Activated CD4-positive, CD25-positive, alpha-beta regulatory T cell treated with anti-CD3 and anti-CD28 coated beads, Interleukin-2, amount 50 U/mL, for 24 hours (primary cell): Measurements from ENCODE around the gene ILF2.
"Not testable (repeated sequence)": the region's sequence is repeated elsewhere in the genome, so short reads cannot be mapped to it uniquely, and the experiment has no call there.

Source experiments
- ATAC-seq, 2 donors: fragments of 150-1000 bp; cut with Tn5 transposase; one replicate each; pipeline ENCODE4 v1.10.0; 2021; ENCODE audit warnings: mild to moderate bottlenecking in 1 of 2, moderate library complexity in 1 of 2

Gene ILF2

DNA sequence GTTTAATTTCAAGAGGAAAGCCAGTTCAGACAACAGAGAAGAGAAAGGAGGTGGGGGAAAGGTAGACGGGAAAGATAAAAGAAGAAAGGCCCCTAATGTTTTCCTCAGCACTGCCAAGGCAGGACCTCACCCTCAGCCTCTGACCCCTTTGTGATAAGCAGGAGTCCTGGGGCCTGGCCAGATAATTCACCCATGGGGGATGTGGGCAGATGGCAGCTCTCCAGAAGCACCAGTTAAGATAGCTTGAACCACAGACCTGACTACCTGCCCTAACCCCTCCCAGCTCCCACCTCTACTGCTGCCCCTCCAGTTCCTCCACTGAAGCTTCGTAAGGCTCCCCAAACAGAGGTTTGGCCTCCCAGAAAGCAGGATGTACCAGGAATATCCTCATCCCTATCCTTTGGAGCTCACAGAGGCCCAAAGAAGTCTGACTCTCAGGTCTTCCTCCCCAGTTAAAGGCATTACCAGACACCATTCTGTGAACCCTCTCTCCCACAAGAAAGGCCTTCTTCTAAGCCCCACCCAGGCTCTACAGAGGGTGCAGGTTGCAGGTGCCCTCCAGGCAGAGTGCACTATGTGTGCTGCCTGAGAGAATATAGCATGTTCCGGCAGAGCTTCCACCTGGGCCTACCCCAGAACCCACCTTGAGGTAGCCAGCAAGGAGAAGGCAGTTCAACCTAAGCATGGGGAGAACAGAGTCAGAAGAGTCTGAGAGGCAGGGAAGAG, 21.5 kb downstream of the ILF2 start:
- peak; percentile 38 to 53 for ATAC-seq

DNA sequence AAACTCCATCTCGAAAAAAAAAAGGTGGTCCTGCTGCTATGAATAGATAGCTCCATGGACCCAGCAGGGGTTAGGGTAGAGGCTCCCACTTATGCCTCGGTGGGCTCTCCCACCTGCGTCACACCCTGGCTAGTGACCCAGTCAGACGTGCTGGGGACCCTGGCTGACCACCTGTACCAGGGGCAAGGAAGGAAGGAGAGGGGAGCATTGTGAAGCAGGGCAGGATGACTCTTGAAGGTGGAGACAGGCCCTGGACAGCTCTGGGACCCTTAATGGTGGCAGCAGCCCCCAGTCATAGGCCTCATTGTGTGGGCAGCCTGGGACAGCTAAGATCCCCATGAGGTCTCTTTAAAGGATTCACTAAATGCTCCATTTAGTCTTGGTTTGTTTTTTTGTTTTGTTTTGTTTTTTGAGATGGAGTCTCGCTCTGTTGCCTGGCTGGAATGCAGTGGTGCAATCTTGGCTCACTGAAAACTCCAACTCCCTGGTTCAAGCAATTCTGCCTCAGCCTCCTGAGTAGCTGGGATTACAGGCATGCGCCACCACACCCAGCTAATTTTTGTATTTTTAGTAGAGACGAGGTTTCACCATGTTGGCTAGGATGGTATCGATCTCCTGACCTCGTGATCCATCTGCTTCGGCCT, 22.7 kb downstream of the ILF2 start:
- ATAC-seq = no peak

DNA sequence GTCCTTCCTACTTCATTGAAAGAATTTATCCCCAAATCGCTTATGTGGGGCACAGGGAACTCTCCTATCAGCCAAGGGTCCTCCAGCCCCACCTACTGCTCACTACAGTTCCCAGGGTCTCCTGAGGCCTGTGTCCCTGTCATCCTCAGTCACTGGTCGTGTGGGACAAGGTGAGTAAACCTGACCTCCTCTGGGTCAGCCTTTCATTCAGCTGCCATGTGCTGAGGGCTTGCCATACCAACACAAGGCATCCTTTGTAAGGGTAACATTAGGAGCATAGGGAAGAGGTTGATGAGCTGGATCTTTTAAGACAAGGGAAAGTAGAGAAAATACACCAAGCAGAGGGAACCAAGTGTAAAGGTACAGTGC, 23.5 kb downstream of the ILF2 start:
- ATAC-seq = no peak

DNA sequence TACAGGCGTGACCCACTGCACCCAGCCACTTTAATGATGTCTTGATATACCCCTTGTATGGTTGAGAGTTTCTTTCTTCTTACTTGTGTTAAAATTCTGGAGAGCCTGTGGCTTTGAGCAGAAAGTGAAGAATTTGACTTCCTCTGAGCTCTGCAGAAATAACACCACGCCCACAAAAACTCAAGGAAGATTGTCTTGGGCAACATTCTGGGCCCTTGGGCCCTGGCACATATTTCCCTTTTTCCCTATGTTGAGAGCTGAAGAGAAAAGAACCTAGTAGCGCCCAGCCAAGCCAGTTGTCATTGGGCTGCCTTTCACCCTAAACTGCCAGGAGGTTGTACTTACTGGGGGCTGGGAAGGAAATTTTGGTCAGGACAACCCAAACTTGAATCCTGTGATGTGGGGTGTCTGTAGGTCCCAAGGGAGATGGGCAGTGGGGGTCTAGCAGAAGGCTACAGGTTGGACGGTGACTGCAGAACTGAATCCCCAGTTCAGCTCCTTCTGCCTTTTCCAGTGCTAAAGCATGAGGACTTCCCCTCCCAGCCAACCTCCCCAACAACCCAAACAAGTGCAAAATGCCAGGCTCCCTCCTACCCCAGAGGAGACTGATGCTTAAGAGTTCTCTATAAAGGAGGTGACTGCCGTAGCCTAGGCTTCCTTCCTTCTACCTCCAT, 24.0 kb downstream of the ILF2 start:
- no peak for ATAC-seq

DNA sequence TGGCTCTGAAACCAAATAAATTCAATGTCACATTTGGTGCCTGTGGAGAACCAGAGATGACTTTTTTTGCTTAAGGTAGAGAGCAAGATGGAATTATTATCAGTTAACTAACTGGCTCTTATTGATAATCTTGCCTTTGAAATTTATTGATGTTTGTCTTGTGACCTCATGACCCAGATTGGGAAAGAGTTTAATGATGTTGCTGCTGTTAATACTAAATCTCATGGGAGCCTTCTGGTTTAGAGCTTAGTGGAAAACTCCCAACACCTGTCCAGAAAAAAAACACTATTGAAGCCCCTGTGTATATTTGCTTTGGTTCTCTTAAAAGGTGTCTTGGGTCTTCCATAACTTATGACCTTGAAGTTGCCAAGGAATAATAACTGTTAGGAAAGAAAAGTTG, 27.0 kb downstream of the ILF2 start:
- ATAC-seq = no peak

DNA sequence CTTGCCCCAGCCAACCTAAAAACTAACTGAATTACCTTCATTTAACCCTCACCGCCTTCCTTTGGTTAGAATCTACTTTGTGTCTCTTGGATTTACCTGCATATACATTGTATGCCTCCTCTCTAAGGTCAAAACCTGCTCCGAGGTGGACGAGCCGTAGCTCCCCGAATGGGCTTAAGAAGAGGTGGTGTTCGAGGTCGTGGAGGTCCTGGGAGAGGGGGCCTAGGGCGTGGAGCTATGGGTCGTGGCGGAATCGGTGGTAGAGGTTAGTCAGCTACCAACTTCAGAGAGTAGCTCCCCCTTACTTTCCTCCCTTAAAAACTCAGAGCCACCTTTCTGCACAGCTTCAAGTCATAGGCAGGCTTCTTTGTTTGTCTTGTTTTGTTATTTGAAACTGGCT, 27.7 kb downstream of the ILF2 start:
- ATAC-seq = no peak

DNA sequence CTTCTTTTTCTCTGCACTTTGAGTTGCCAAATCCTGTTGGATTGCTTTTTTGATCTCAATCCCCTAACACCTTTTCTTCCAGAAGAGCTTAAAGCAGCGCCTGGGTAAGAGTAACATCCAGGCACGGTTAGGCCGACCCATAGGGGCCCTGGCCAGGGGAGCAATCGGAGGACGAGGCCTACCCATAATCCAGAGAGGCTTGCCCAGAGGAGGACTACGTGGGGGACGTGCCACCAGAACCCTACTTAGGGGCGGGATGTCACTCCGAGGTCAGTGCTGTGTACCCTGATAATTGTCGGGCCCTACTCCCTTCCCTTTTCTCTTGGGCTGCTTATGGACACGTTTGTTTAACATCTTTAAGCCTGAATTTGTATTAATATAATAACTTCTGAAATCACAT, 28.6 kb downstream of the ILF2 start:
- ATAC-seq = no peak

DNA sequence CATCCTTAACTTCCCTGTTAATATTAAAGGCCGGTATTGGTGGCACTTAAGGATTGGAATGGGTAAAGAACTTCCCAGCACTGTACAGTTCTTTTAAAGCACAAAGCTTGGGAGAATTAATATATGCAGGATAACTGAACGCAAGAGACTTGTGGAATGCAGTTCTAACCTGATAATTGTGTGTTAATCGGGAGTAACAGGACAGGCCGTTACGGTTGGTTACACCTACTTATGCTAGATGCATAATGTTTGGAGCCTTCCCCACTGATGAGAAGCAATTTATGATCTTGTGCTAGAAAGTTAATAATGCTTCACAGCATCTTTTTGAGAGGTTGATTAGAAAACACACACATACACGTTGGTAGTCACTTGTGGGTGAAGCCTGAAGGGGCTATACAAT, 29.9 kb downstream of the ILF2 start:
- no peak for ATAC-seq

DNA sequence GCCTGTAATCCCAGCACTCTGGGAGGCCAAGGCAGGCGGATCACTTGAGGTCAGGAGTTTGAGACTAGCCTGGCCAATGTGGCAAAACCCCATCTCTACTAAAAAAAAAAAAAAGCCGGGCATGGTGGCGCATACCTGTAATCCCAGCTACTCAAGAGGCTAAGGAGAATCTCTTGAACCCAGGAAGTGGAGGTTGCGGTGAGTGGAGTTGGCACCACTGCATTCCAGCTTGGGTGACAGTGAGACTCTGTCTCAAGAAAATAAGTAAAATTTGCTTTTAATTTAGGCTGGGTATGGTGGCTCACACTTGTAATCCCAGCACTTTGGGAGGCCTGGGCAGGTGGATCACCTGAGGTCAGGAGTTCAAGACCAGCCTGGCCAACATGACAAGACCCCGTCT, 30.6 kb downstream of the ILF2 start:
- not testable (repeated sequence) for ATAC-seq

DNA sequence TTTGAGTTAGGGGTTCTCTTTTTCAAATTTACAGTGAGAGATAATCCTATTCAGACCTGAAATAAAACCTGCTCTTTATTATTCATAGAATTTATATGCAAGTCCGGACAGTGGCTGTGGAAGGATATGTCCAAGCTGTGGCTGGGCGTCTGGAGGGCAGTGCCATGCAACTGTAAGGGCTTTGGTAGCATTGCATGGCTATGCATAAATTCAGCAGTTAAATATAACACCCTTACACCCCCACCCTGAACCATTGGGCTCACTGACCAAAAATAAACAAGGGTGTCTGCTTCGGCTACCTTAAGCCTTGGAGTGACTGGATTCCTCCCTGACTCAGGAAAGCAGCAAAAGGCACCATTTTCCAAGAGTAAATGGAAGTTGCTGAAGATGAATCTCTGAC, 31.5 kb downstream of the ILF2 start:
- no peak for ATAC-seq

DNA sequence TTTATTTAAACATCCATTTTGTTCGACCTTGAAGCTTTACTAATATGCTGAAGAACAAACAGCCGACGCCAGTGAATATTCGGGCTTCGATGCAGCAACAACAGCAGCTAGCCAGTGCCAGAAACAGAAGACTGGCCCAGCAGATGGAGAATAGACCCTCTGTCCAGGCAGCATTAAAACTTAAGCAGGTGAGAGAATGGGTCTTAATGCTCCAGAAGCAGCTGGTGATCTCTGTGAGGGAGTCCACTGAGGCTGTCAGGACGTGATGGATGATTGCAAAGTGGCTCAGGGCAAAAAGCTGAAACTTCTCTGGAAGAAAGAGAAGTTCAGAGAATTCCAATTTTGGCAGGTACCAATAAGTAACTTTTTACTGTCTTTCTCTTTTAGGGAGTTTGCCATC, 32.5 kb downstream of the ILF2 start:
- no peak for ATAC-seq

DNA sequence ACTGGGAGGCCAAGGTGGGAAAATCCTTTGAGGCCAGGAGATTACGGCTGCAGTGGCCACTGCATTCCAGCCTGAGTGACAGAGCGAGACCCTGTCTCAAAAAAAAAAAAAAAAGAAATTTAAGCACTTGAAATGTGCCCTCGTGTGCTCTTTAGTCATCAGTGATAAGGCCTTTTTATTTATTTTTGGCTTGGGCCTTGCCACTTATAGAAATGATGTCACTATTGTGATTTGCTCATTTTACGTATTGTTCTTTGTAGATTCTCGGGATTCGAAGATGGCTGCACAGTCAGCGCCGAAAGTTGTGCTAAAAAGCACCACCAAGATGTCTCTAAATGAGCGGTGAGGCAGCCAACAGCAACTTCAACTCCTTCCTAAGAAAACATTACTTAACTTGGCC, 34.5 kb downstream of the ILF2 start:
- ATAC-seq = no peak

DNA sequence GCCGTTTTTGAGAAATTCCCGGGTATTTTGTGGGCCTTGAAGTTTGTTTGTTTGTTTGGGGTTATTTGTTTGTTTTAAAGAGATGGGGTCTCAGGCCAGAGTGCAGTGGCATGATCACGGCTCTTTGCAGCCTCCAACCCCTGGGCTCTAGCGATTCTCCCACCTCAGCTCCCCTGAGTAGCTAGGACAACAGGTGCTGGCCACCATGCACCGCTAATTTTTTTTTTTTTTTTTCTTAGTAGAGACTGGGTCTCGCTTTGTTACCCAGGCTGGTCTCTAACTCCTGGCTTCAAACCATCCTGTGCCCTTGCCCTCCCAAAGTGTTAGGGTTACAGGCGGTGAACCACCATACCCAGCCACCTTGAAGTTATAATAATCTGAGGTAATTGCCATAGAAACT, 34.9 kb downstream of the ILF2 start:
- no peak for ATAC-seq

DNA sequence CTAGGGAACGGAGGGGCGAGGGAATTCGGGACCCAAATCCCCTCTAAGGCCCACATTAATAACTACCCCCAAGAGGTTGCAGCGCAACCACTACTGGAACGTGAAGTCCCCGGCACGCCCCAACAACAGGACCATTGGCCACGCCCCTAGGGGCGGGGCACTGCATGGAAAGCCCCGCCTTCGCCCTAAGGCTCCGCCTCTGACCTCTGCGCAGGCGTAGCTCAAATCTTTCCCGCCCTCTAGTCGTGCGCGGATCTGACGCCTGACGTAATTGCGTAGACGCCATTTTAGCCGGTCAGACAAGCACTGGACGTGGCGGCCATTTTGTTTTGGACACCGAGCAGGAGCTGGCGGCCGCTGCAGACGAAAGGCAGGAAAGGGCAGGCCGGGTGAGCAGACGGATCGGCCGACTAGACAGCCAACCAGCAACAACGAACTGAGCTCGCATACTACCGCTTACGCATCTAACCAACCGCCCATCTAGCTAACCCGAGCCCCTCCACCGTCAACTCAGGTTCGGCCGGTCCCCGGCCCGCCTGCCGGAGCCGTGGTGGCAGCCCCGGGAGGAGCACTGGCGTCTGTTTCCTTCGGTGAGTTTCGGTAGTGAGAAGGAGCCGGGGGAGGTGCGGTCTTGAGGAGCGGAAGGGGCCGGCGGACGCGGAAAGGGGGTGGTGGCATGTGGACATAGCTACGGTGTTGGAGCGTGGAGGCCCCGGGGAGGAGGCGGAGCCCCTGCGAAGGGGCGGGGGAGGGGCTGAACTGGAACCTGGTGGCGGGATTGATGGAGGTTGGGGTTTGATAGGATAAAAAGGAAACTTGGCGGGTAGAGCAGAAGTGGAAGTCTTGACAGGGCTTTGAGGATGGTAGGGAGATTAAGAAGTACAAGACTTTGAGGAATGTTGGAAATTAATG, 36.8 kb downstream of the ILF2 start, which contains the start of gene CHTOP:
TSS of gene CHTOP (plus strand) at position 313 of the 912 bp plus-strand sequence. CDS start 2,523 bp downstream, outside the sequence.
- peak; percentile 86 to 89 for ATAC-seq

DNA sequence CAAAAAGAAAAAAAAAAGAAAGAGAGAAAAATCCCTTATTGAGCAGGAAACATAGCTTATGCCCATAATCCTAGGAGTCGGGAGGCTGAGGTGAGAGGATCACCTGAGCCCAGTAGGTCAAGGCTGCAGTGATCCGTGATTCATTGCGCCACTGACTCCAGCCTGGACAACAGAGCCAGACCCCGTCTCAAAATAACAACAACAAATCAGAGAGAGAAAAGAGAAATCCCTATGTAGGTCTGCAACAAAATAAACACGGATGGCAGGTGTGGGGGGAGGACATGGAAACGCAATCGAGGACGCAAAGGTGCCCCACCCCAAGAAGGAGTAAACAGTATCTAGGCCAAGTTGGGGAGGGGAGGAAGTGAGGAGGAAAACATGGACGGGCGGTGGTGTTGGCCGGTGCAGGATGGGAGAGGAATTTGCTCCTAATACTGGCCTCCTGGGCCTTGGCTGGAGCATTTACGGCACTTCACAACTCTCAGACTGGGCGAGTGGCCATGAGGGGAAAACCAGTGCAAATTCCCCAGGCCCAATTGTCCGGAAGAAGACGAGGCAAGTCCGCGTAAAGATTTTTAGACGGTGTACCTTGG, 37.5 kb downstream of the ILF2 start:
- ATAC-seq = no peak

DNA sequence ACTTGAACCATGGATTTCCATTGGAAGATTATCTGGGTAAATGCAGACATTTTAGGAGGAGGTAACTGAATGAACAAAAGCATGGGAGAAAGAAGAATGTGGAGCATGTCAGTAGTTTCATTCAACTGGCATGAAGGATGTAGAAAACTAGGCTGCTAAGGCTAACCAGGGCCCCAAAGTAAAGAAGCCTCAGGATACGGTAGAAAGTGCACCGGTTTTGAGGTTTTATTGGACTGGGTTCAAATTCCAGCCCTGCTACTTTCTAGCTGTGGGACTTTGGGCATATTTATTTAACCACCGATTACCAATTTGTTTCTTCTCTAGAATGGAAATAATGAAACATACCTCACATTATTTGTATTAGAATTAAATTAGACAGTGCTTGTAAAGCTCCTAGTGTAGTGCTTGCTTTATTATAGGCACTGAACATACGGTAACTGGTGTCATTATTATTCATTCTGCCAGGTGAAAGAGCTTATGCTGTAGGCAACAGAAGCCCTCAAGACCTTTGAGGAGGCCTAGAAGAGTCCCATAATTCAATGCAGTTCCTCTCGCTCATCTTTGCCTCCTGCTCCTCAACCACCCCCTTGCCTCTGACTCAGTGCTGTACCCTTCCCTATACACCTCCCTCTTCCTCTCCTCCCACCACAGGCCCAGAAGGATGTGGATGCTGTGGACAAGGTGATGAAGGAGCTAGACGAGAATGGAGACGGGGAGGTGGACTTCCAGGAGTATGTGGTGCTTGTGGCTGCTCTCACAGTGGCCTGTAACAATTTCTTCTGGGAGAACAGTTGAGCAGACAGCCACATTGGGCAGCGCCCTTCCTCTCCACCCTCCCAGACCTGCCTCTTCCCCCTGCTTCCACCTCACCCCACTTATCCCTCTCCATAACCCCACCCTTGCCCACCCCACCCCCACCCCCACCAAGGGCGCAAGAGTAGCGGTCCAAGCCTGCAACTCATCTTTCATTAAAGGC, 39.5 kb downstream of the ILF2 start:
- ATAC-seq = no peak

DNA sequence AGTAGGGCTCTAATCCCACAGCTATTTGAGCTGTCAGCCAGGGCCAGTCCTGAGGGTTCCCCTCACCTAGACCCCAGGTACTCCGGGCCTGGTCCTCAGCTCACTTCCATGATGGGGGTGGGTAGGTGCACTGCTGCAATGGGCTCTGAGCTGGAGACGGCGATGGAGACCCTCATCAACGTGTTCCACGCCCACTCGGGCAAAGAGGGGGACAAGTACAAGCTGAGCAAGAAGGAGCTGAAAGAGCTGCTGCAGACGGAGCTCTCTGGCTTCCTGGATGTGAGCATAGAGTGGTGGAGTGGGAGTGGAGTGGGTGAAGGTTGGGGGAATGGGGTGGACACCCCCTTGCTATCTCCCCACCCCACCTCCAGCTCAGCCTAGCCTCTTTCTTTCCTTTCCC, 40.4 kb downstream of the ILF2 start:
- no peak for ATAC-seq

DNA sequence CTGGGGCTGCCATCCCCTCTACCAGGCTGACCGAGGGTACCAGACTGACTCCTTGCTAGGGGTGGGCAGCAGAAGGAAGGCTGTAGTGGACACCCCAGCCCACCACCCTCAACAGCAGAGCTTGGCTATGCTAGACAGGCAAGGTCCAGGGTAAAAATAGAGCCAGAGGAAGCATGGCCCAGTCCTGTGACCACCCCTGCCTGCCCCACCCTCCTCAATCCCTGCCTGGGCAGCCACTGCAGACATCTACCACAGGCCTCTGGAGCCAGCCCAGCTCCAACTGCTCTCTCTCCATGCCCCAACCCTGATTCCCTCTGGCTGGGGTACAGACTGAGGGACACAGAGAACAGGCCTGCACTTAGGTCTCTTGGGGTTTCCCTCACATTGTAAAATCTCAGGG, 40.8 kb downstream of the ILF2 start:
- no peak for ATAC-seq

DNA sequence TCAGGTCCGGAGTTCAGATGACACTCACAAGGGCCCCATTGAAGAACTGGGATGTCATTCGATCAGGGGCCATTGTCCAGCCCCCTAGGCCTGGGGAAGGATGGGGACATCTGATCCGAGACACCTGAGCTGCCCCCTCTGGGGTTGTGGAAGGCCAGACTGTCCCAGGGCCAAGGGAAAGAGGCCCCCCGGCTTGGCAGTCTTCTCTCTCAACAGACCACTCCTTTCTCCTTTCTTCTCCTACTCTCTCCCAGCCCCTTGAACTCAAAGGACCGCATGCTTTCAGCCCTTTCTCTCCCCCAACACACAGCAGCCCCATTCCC, 41.5 kb downstream of the ILF2 start:
- ATAC-seq = no peak

DNA sequence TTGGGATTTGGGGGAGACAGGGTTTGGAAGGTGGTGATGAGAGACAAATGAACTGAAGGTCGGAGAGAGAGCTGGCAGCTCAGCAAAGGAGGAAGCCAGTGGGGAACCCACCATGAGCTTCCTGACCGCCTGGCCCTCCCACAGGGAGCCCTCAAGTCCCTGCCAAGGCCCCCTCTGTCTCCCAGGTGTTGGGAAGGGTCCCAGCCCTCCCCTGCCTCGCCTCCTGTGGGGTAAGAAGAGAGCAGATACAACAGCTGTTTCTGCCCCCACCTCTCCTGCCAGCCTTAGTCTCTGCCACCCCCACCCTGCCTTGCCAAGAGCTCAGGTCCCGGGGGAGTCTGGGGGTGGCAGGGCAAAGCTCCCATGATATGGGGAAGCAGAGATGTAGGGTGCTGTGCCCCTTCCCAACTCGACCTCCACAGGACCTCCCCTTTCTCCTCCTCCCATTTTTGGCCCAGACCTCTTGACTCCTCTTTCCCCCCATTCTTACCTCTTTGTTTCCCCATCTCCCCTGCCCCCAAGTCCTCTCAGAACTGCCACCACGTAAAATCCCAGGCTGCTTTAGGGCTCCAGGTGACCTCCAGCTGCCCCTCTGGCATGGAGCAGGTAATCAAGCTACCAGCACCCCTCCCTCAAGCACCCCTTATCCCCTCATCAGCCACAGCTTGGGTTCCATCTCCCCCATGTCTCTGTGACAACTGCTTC, 42.0 kb downstream of the ILF2 start:
- no peak for ATAC-seq
